IgD-negative memory B cell (primary cell): Measurements from ENCODE around the gene VSIR. TPM values are rescaled to one million over a fixed set of nuclear protein-coding genes. Genes with fewer than 3 reads are reported as not detected.

Experiments
- H3K27ac Mint-ChIP-seq, 3 donors: one replicate each; pipeline ENCODE4 v1.8.0; 2020 to 2022; ENCODE audit warnings: mild to moderate bottlenecking in 3 of 3, mixed read lengths in 3 of 3, moderate library complexity in 1 of 3
- H3K27me3 Mint-ChIP-seq: one replicate; pipeline ENCODE4 v1.8.0; 2021; ENCODE audit warnings: mixed read lengths
- H3K36me3 Mint-ChIP-seq: one replicate; pipeline ENCODE4 v1.8.0; 2020; ENCODE audit warnings: mild to moderate bottlenecking, mixed read lengths
- H3K4me1 Mint-ChIP-seq, 3 donors: one replicate each; pipeline ENCODE4 v1.8.0; 2020 to 2022; ENCODE audit warnings: mixed read lengths in 3 of 3, mild to moderate bottlenecking in 1 of 3
- H3K4me3 Mint-ChIP-seq, 4 donors: one replicate each; pipeline ENCODE4 v1.8.0; 2020 to 2022; ENCODE audit warnings: mild to moderate bottlenecking in 4 of 4, mixed read lengths in 4 of 4, moderate library complexity in 3 of 4
- H3K9me3 Mint-ChIP-seq, 3 donors: one replicate each; pipeline ENCODE4 v1.8.0; 2020 to 2021; ENCODE audit warnings: mixed read lengths in 3 of 3, mild to moderate bottlenecking in 1 of 3
- polyA plus RNA-seq: library from polyadenylated mRNA; unstranded; fragments of 300-500 nt; fragmentation: Illumina TruSeq; gene quantifications from one replicate; pipeline ENCODE4 v1.2.3, GENCODE V29; 2021

The VSIR gene
- polyA plus RNA-seq, result 73.6 TPM

DNA sequence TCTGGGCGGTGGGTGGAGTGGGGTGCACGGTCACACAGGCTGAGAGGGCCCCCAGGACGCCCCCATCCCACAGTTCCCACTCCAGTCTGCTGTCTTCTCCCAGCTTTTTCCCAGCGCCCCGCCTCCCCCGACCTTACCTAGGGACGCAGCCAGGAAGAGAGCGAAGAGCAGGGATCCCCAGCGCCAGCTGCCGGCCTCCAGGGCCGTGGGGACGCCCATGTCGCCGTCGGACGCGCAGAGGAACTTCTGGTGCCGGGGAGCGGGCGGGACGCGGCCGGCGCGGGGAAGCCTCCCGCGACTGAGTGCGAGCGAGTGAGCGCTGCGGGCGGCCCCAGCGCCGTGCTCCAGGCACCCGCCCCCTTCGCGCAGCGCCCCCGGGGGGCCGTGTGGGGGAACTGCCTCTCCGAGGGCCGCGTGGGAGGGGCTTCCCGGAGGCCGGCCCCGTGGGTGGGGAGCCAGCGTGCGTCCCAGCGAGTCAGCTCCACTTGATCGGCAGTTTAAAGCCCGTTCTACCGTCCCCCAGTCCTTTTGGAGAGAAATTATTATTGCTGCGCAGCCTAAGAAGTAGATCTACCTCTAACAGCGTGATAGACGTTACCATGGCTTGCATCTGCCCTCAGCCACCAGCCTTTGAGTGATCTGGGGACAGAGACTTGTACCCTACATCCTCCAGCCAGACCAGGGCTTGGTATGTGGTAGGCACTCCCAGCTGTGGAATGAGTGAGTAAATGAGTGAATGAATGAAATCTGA is at the start of gene VSIR:
Gene VSIR, minus strand, starts transcription at position 300 of the 751 bp plus-strand sequence. Its CDS starts 81 bp downstream, at position 219.
- no peaks in the 10 kb centered on the region for H3K9me3 Mint-ChIP-seq
- peaks cover 7% of the 10 kb centered on the region for H3K36me3 Mint-ChIP-seq

DNA sequence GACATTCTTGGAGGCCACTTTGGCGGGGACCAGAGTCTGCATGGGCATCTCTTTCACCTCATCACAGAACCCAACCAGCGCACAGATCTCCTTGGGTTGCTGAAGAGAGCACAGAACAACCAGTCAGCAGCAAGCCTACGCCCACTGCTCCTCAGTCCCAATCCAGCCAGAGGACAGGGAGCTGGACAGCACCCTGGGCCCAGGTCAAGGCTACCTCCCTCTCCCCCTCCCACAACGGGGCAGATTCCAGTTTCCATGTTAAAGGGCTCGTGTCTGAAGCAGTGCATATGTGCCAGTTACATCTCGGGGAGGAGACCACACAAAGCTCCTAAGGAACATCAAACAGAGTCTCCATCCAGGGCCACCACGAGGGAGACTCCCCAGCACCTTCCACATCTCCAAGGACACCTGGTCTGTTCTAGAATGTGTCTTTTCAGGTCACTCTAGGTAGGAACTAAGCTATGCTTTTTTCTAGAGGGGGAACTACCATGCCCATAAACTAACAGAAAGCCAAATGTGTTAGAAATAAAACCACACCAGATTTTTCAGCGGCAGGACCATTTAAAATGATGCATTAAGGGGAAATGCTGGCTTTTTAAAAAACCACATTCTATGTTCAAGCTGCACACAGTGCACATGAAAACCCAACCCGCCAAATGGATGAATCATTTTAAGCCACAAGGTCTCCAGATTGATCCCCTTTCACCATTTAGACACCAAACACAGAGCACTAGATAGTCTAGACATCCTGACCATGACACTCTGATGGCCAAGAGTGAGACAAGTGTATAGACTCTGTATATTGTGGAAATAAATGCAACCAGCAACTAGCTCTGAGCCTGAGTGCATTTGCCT is 48.8 kb upstream of the VSIR start:
- H3K27ac Mint-ChIP-seq, result peak overlapping the region in 1 of 3 donors; percentile 96
- H3K9me3 Mint-ChIP-seq, result no peaks in the 10 kb centered on the region
- H3K36me3 Mint-ChIP-seq, result peaks cover 2% of the 10 kb centered on the region
- H3K4me3 Mint-ChIP-seq, result no peak overlapping the region
- H3K4me1 Mint-ChIP-seq, result no peaks in the 10 kb centered on the region
- H3K27me3 Mint-ChIP-seq, result no peaks in the 10 kb centered on the region

More for the DNA sequence above, at the start of gene VSIR:
- peak within 1 kb of the TSS; percentile 86 to 99 (median 95) for H3K27ac Mint-ChIP-seq
- peak within 1 kb of the TSS; percentile 56 to 96 (median 88) for H3K4me3 Mint-ChIP-seq
- peaks cover 50 to 60% (median 53%) of the 10 kb centered on the region in 3 donors for H3K4me1 Mint-ChIP-seq
- H3K27me3 Mint-ChIP-seq, result no peaks in the 10 kb centered on the region

DNA sequence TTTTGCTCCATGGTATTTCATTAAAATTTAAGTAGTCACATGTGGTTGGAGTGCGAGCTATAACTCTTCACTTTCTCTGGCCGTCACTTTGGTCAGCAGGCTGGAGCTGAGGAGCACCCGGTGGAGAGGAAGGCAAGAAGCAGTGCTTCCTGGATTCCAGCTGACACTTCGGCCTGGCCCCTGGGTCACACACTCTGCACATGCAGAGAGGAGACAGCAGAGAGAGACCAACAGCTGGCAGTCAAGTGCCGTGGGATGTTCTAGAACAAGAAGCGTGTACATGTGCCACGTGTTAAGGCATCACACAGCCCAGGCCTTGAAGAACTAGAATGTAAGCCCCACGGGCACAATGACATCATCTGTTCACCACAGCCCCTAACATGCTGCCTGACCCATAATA is 47.6 kb upstream of the VSIR start:
- peak overlapping the region in 1 of 3 donors; percentile 71 for H3K27ac Mint-ChIP-seq
- H3K9me3 Mint-ChIP-seq, result no peaks in the 10 kb centered on the region
- H3K4me1 Mint-ChIP-seq, result no peaks in the 10 kb centered on the region
- no peaks in the 10 kb centered on the region for H3K27me3 Mint-ChIP-seq
- H3K36me3 Mint-ChIP-seq, result peaks cover 2% of the 10 kb centered on the region
- no peak overlapping the region for H3K4me3 Mint-ChIP-seq

DNA sequence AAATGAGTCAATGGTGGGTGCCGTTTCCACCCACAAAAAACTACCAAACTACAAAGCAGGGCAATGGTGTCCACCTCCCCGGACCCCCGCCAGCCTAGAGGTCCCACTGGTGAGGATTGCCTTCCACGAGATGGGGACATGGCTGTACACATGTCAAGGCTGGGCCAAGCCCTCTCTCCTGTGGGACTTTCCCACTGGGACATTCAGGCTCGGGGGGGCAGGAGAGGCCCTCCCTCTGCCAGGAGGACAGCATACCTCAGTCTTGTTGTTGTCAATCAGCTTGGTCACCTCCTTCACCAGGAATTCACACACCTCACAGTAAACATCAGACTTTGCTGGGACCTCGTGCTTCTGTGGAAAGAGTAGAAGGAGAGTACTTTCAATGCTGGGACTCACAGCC is 46.7 kb upstream of the VSIR start:
- Mint-ChIP-seq H3K36me3 (peaks cover 4% of the 10 kb centered on the region), H3K9me3 (no peaks in the 10 kb centered on the region), H3K27ac (no peak overlapping the region), H3K4me3 (no peak overlapping the region), H3K27me3 (no peaks in the 10 kb centered on the region), H3K4me1 (no peaks in the 10 kb centered on the region)

DNA sequence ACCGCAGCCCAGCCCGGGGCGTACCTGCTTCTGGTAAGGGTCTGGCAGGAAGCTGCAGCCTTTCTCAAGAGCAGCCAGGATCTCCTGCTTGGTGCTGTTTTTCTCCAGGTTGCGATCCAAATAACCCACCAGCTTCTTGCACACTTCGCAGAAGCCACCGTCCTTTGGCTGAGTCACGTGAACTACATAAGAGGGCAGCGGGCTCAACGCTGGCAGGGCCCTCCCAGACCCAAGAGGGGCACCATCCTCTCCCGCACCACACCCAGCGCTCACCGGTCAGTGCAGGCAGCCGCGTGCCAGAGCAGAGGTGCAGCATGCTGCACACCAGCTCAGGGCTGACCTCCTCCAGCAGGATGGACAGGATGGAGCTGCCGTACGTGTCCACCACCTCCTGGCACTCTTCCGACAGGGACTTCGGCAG is 46.1 kb upstream of the VSIR start:
- no peak overlapping the region for H3K4me3 Mint-ChIP-seq
- peaks cover 4% of the 10 kb centered on the region for H3K36me3 Mint-ChIP-seq
- no peaks in the 10 kb centered on the region for H3K9me3 Mint-ChIP-seq
- H3K27ac Mint-ChIP-seq, result no peak overlapping the region
- H3K27me3 Mint-ChIP-seq, result no peaks in the 10 kb centered on the region
- no peaks in the 10 kb centered on the region for H3K4me1 Mint-ChIP-seq

DNA sequence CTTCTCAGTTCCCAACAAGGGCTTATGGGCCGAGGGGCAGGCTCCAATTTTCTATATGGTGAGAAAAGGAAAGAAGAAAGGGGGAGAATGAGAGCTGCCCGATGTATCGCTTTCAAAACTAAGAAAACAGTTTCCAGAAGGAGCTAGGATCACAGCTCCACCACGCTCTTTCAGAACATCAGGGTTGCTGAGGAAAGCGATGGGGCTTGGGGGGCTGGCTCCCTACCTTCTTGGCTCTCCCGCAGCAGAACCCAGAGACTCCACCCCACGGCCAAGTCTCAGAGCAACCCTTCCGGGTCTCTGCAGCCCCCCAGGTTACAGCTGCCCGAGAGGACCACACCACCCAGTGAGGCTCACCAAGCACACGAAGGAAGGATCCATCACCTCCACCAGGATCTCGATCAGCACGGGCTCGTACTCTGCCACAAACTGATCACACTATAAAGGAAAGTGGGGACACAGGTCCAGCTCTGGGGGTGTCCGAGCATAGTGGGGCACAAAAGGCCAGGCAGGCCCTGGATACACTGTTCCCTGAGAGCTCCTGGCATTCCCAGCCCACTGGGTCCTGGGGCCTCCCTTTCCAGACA is 45.4 kb upstream of the VSIR start:
- peaks cover 4% of the 10 kb centered on the region for H3K36me3 Mint-ChIP-seq
- peaks cover 0 to 3% (median 0%) of the 10 kb centered on the region in 3 donors for H3K4me1 Mint-ChIP-seq
- H3K4me3 Mint-ChIP-seq, result peak overlapping the region in 1 of 4 donors; percentile 82
- H3K27ac Mint-ChIP-seq, result peak overlapping the region in 1 of 3 donors; percentile 57
- H3K9me3 Mint-ChIP-seq, result no peaks in the 10 kb centered on the region
- H3K27me3 Mint-ChIP-seq, result no peaks in the 10 kb centered on the region

DNA sequence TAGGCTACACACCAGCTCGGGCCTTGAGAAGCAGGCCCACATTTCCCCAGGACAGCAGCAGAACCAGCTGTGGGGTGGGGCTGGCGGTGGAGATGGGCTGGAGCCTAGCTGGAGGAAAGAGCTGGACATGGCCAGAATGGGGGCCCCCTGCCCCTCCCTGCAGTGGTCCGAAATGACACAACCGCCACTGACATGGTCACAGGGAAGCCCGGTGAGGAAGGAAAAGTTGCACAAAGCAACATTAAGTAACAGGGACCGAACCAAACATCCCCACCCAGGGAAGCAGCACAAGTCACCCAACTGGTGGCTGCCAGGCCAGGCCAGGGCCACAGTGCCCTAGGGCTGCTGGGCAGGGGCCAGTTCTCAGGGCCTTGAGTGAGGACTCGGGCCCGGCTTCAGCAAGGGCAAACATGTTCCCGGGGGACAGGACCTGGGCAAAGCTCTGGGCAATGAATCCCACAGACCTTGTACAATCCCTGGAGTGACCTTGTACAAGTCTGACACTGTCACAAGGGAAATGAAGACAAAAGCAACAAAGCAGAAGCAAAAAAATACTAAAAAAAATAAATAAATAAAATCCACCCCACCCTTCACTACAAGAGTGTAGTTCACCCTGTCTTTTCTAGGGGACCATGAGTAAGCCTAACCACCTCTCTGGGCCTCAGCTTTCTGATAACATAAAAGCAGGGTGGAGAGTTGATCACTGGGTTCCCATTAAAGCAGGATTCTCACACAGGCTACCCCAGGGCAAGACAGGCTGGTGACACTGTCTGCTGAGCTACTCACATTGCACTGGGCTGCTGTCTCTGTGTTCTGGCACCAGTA is 44.7 kb upstream of the VSIR start:
- Mint-ChIP-seq H3K27ac (no peak overlapping the region), H3K36me3 (peaks cover 4% of the 10 kb centered on the region), H3K4me3 (peak overlapping the region in 1 of 4 donors; percentile 82), H3K27me3 (no peaks in the 10 kb centered on the region), H3K4me1 (peaks cover 0 to 3% (median 0%) of the 10 kb centered on the region in 3 donors), H3K9me3 (no peaks in the 10 kb centered on the region)

DNA sequence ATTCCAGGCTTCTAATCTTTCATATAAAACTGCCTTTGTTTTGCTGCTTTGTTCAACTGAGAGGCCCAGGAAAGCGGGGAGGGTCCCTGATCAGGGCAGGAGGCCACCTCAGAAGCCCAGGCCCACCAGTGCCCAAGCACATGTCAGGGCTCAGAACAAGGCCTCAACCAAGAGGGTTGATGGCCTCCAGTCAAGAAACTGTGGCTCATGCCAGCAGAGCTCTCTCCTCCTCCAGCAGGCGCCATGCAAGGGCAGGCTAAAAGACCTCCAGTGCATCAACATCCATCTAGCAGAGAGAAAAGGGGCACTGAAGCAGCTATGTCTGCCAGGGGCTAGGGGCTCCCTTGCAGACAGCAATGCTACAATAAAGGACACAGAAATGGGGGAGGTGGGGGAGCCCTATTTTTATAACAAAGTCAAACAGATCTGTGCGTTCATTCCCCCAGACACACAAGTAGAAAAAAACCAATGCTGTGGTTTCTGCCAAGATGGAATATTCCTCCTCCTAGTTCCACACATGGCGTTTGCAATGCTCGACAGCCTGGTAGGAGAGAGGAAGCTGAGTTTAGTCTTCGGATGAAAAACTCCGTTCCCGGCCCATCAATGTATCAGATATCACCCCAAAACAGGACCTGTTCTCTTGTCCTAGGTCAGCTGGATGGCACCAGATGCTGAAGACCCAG is 43.8 kb upstream of the VSIR start:
- Mint-ChIP-seq H3K27ac (peak overlapping the region in 1 of 3 donors; percentile 34), H3K4me1 (peaks cover 0 to 3% (median 1%) of the 10 kb centered on the region in 3 donors), H3K27me3 (no peaks in the 10 kb centered on the region), H3K4me3 (no peak overlapping the region), H3K9me3 (no peaks in the 10 kb centered on the region), H3K36me3 (peaks cover 4% of the 10 kb centered on the region)

DNA sequence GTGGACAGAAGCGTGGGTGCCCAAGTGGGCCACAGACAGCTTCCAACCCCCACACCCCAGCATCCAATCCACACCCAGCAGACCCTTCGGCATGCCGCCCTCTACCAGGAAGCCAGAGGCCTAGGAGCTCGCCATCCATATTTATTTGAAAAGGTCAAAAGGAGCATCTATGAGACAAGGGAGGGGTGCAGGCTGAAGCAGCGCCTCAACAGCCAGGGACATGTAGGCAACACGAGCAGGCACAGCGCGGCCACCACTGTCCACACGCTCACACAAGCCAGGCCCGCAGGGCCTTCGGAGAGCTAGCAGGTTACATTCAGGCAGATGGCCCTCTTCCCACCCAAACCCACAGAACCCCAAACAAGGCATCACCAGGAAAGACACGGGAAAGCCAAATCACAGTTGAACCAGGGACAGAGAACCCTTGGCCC is 43.1 kb upstream of the VSIR start:
- Mint-ChIP-seq H3K27ac (no peak overlapping the region), H3K9me3 (no peaks in the 10 kb centered on the region), H3K27me3 (no peaks in the 10 kb centered on the region), H3K4me1 (peaks cover 0 to 3% (median 2%) of the 10 kb centered on the region in 3 donors), H3K36me3 (peaks cover 4% of the 10 kb centered on the region), H3K4me3 (no peak overlapping the region)

DNA sequence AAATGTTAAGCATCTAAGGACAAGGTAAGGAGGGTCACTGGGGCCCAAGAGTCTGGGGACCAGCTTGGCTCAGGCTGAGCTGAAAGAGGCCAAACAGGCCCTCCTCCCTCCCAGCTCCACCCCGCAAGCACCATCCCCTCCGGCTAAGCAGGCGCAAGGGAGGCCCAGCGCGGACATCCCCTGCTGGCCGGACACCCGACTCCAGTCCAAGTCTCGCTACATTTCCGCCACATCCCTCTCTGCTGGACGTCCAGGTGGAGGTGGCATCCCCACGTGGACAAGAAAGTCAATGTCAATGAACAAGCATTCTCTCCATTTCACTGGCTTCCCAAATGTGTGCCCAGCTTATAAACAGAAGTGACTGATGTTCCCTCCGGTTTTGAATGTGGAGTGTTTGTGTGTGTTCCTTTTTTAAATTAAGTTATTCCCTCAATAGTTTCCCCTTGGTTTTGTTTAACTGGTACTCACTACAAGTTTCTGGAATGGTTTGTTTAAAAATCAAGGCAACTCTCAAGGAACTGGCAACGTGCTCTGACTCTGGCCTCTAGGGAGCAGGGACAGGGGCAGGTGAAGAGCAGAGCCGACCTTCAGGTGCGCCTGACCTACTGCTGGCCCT is 42.3 kb upstream of the VSIR start:
- H3K4me1 Mint-ChIP-seq, result peaks cover 0 to 3% (median 2%) of the 10 kb centered on the region in 3 donors

DNA sequence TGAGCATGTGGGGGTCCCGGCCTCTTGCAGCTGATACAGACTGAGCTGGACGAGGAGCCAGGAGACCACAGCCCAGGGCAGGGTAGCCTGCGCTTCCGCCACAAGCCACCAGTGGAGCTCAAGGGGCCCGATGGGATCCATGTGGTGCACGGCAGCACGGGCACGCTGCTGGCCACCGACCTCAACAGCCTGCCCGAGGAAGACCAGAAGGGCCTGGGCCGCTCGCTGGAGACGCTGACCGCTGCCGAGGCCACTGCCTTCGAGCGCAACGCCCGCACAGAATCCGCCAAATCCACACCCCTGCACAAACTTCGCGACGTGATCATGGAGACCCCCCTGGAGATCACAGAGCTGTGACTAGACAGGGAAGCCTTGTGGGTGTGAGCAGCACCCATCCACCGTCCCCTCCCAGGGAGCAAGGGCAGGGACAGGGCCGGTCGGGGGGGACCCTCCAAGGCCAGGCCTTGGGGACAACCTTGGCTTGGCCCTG is 41.6 kb upstream of the VSIR start:
- Mint-ChIP-seq H3K36me3 (peaks cover 4% of the 10 kb centered on the region), H3K4me1 (peaks cover 0 to 3% (median 2%) of the 10 kb centered on the region in 3 donors), H3K4me3 (no peak overlapping the region), H3K27ac (no peak overlapping the region), H3K27me3 (no peaks in the 10 kb centered on the region), H3K9me3 (no peaks in the 10 kb centered on the region)

More for the DNA sequence above, 42.3 kb upstream of the VSIR start:
- Mint-ChIP-seq H3K9me3 (no peaks in the 10 kb centered on the region), H3K27me3 (no peaks in the 10 kb centered on the region), H3K36me3 (peaks cover 4% of the 10 kb centered on the region), H3K4me3 (no peak overlapping the region), H3K27ac (no peak overlapping the region)

DNA sequence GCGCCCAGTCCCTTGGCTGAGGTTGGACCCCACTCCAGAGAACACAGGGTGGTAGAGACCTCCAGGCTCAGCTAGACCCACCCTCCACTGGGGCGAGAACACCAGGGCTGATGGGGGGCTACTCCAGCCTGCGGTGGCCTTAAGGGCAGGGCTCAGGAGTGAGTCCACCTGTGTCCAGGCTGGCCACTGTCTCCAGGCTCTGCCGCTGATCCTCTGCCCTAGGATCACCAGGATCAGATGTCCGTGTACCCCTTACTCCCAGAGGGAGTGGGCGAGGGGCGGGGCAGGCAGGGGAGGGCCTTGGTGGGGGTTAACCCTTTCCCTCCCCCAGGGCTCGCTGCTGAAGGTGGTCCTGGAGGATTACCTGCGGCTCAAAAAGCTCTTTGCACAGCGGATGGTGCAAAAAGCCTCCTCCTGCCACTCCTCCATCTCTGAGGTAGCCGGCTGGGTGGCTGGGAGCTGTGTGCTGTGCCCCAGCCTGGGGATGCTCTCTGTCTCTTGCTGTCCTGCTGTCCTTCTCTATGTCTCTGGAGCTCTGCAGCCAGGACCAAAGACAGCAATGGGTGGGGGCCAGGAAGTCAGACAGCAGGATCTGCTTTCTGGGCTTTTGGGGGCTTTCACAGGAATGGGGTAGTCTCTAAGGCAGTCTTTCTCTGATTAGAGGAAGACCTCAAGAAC is 39.7 kb upstream of the VSIR start:
- Mint-ChIP-seq H3K4me3 (no peak overlapping the region), H3K27ac (no peak overlapping the region), H3K27me3 (no peaks in the 10 kb centered on the region)

More for the DNA sequence above, 39.7 kb upstream of the VSIR start:
- Mint-ChIP-seq H3K36me3 (peaks cover 3% of the 10 kb centered on the region), H3K9me3 (no peaks in the 10 kb centered on the region), H3K4me1 (peaks cover 0 to 3% (median 2%) of the 10 kb centered on the region in 3 donors)
